ENCODE measurements around the gene S100A6. TPM values are rescaled to one million over a fixed set of nuclear protein-coding genes. Genes with fewer than 3 reads are reported as not detected.

S100A6 gene
- total RNA-seq, 1 experiment from 2014 or later: 1,633 TPM

DNA sequence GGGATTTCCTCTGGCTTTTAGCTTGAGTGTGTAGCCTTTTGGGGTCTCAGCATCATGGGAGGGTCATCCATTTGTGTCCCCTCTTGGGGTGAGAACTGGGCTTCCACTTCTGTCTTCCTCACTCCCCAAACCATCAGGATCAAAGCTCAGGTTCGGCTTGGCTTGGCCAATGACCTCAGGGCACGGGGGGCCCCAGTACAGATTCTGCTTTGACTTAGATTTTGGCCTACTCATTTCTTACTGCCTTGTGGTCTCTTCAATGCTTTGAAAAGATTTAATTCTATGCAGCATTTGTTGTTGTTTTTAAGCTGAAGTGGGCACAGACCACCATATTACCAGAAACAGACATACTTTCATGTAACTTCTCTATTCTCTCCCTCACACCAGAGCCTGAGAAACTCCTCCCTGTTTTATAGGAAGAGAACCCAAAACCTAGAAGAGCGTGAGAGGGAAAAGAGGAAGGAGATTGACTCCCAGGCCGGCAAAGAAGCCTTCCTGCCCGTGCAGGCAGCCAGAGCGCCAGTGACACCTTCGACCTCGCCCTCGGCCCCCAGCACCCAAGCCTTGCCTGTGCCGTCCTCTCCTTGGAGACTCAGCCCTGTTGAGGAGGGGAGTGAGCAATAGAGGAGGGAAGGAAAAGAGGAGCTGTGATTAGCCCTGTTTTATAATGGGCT lies 15.2 kb upstream of the S100A6 start:
- ChIA-PET RAD21 (ENCODE audit: low non-redundant PET in 1 of 2, low total read pairs in 2 of 2, uncharacterized antibody in 2 of 2, unreplicated experiment in 2 of 2) (no interaction called here), CTCF (interaction anchor here (1.3 to 2.6 kb wide), 3 partner anchors 17 to 76 kb away, joined by 3 to 11 read pairs (median 5); partner anchors contain the start of gene S100A13), POLR2A (interaction anchor here (1.8 to 8.1 kb wide), 4 partner anchors 11 to 17 kb away, joined by 6 to 78 read pairs (median 8); partner anchors contain the start of genes S100A2 and S100A6)
- H3K36me3 ChIP-seq (ENCODE audit: control insufficient read depth in 1 of 2, insufficient read depth in 2 of 2, low read length in 2 of 2): no peaks in the 10 kb centered on the region
- ATAC-seq (no peak), DNase-seq (ENCODE audit: low read depth, low spot score) (no peak)
- intact Hi-C loops (cut with micrococcal nuclease): no loop called here
- H3K27me3 ChIP-seq (ENCODE audit: insufficient read depth, low read length): no peaks in the 10 kb centered on the region
- H3K9ac ChIP-seq (ENCODE audit: low read length): peak overlapping the region; percentile 81
- TF ChIP-seq CEBPB (IDR thresholded peaks at IDR 0.05; ENCODE audit: low read depth): no peak
- TF ChIP-seq, protein P1, sequence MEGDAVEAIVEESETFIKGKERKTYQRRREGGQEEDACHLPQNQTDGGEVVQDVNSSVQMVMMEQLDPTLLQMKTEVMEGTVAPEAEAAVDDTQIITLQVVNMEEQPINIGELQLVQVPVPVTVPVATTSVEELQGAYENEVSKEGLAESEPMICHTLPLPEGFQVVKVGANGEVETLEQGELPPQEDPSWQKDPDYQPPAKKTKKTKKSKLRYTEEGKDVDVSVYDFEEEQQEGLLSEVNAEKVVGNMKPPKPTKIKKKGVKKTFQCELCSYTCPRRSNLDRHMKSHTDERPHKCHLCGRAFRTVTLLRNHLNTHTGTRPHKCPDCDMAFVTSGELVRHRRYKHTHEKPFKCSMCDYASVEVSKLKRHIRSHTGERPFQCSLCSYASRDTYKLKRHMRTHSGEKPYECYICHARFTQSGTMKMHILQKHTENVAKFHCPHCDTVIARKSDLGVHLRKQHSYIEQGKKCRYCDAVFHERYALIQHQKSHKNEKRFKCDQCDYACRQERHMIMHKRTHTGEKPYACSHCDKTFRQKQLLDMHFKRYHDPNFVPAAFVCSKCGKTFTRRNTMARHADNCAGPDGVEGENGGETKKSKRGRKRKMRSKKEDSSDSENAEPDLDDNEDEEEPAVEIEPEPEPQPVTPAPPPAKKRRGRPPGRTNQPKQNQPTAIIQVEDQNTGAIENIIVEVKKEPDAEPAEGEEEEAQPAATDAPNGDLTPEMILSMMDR (IDR thresholded peaks at IDR 0.05 in 2 of 3, conservative IDR thresholded peaks at IDR 0.05 in 1 of 3; ENCODE audit: borderline replicate concordance in 1 of 3, insufficient read depth in 1 of 3, low read depth in 2 of 3, low read length in 2 of 3): no peak
- TF ChIP-seq EZH2phosphoT487 (IDR thresholded peaks at IDR 0.05; ENCODE audit: borderline replicate concordance): no peak
- H3K9me3 ChIP-seq (ENCODE audit: control insufficient read depth in 1 of 2, insufficient read depth in 1 of 2, low read depth in 1 of 2, low read length in 2 of 2): no peaks in the 10 kb centered on the region
- no TSS peak for BruUV-seq (replicated peaks)
- H3K79me2 ChIP-seq (ENCODE audit: insufficient read depth, low read length): no peaks in the 10 kb centered on the region
- peak overlapping the region; percentile 77 for H3K4me2 ChIP-seq (ENCODE audit: low read length)
- H3K27ac ChIP-seq (ENCODE audit: low read depth, low read length): no peak overlapping the region
- no peak overlapping the region for H2AFZ ChIP-seq (ENCODE audit: low read depth, low read length, poor library complexity, severe bottlenecking)
- H4K20me1 ChIP-seq (ENCODE audit: insufficient read depth): no peaks in the 10 kb centered on the region
- H3K9me2 ChIP-seq (ENCODE audit: insufficient read depth): no peaks in the 10 kb centered on the region
- H3K4me3 ChIP-seq (replicated peaks in 1 of 2; ENCODE audit: low read depth in 1 of 2, low read length in 2 of 2): no peak overlapping the region
- H3K4me1 ChIP-seq (ENCODE audit: control insufficient read depth in 1 of 2, insufficient read depth in 2 of 2, low read length in 2 of 2): peaks cover 59 to 84% of the 10 kb centered on the region in 2 experiments

DNA sequence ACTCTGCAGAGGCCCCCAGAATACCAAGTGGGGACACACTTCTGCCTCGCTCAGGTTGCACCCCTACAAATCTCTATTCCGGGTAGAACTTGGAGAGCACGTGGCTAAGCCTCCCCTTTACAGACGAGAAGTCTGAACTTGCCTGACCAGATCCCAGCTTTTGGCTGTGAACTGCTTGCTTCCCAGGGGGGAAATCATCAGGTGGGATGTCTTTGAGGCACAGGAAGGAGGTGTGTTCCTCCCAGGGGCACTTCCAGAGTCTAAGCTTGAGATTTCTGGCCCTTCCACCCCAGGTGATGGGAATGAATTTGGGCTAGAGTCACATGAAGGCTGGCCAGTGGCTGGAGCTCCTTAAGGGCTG lies 14.6 kb upstream of the S100A6 start:
- Histone ChIP-seq H3K79me2 (ENCODE audit: insufficient read depth, low read length) (peaks cover 2% of the 10 kb centered on the region; the same call in 1 of the 2 replicates), H3K4me2 (ENCODE audit: low read length) (peak overlapping the region; percentile 77), H3K9ac (ENCODE audit: low read length) (peak overlapping the region; percentile 81), H3K27me3 (ENCODE audit: insufficient read depth, low read length) (no peaks in the 10 kb centered on the region), H3K27ac (ENCODE audit: low read depth, low read length) (no peak overlapping the region; the same call in 1 of the 2 replicates), H3K9me3 (ENCODE audit: control insufficient read depth in 1 of 2, insufficient read depth in 1 of 2, low read depth in 1 of 2, low read length in 2 of 2) (no peaks in the 10 kb centered on the region), H3K9me2 (ENCODE audit: insufficient read depth) (no peaks in the 10 kb centered on the region), H3K4me1 (ENCODE audit: control insufficient read depth in 1 of 2, insufficient read depth in 2 of 2, low read length in 2 of 2) (peaks cover 65 to 90% of the 10 kb centered on the region in 2 experiments), H3K36me3 (ENCODE audit: control insufficient read depth in 1 of 2, insufficient read depth in 2 of 2, low read length in 2 of 2) (no peaks in the 10 kb centered on the region), H2AFZ (ENCODE audit: low read depth, low read length, poor library complexity, severe bottlenecking) (no peak overlapping the region), H3K4me3 (replicated peaks in 1 of 2; ENCODE audit: low read depth in 1 of 2, low read length in 2 of 2) (no peak overlapping the region), H4K20me1 (ENCODE audit: insufficient read depth) (no peaks in the 10 kb centered on the region)
- ChIA-PET RAD21 (ENCODE audit: low non-redundant PET in 1 of 2, low total read pairs in 2 of 2, uncharacterized antibody in 2 of 2, unreplicated experiment in 2 of 2) (no interaction called here), POLR2A (interaction anchor here (1.1 to 8.1 kb wide), 2 partner anchors 15 to 16 kb away, joined by 3 to 78 read pairs; partner anchors contain the start of gene S100A6), CTCF (interaction anchor here (2.6 kb wide), 1 partner anchor 16 kb away, joined by 11 read pairs; no protein-coding TSS in a partner anchor)
- DNase-seq (ENCODE audit: low read depth, low spot score) (no peak), ATAC-seq (no peak)
- no TSS peak for BruUV-seq (replicated peaks)
- intact Hi-C loops (cut with micrococcal nuclease): no loop called here
- no peak for TF ChIP-seq FOSL1 (IDR thresholded peaks at IDR 0.05; ENCODE audit: low read depth)
- no peak for TF ChIP-seq RAD21 (IDR thresholded peaks at IDR 0.05; ENCODE audit: low read depth)
- TF ChIP-seq, protein P2, sequence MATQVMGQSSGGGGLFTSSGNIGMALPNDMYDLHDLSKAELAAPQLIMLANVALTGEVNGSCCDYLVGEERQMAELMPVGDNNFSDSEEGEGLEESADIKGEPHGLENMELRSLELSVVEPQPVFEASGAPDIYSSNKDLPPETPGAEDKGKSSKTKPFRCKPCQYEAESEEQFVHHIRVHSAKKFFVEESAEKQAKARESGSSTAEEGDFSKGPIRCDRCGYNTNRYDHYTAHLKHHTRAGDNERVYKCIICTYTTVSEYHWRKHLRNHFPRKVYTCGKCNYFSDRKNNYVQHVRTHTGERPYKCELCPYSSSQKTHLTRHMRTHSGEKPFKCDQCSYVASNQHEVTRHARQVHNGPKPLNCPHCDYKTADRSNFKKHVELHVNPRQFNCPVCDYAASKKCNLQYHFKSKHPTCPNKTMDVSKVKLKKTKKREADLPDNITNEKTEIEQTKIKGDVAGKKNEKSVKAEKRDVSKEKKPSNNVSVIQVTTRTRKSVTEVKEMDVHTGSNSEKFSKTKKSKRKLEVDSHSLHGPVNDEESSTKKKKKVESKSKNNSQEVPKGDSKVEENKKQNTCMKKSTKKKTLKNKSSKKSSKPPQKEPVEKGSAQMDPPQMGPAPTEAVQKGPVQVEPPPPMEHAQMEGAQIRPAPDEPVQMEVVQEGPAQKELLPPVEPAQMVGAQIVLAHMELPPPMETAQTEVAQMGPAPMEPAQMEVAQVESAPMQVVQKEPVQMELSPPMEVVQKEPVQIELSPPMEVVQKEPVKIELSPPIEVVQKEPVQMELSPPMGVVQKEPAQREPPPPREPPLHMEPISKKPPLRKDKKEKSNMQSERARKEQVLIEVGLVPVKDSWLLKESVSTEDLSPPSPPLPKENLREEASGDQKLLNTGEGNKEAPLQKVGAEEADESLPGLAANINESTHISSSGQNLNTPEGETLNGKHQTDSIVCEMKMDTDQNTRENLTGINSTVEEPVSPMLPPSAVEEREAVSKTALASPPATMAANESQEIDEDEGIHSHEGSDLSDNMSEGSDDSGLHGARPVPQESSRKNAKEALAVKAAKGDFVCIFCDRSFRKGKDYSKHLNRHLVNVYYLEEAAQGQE (IDR thresholded peaks at IDR 0.05; ENCODE audit: low read depth): no peak
- TF ChIP-seq EZH2 (IDR thresholded peaks at IDR 0.05): no peak
- no peak for TF ChIP-seq POLR2AphosphoS5 (IDR thresholded peaks at IDR 0.05; ENCODE audit: low read depth, low read length)
- no peak for TF ChIP-seq SIN3A (IDR thresholded peaks at IDR 0.05; ENCODE audit: low read depth)
- TF ChIP-seq JUND (IDR thresholded peaks at IDR 0.05): no peak
- no peak for TF ChIP-seq EZH2phosphoT487 (IDR thresholded peaks at IDR 0.05; ENCODE audit: borderline replicate concordance)
- TF ChIP-seq, protein P3, sequence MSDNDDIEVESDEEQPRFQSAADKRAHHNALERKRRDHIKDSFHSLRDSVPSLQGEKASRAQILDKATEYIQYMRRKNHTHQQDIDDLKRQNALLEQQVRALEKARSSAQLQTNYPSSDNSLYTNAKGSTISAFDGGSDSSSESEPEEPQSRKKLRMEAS (IDR thresholded peaks at IDR 0.05): no peak
- no peak for TF ChIP-seq SRF (IDR thresholded peaks at IDR 0.05; ENCODE audit: low read depth)
- TF ChIP-seq ZNF274 (IDR thresholded peaks at IDR 0.05; ENCODE audit: low read depth, low read length): no peak
- TF ChIP-seq CEBPB (IDR thresholded peaks at IDR 0.05; ENCODE audit: low read depth): no peak
- TF ChIP-seq, protein P4, sequence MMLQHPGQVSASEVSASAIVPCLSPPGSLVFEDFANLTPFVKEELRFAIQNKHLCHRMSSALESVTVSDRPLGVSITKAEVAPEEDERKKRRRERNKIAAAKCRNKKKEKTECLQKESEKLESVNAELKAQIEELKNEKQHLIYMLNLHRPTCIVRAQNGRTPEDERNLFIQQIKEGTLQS (IDR thresholded peaks at IDR 0.05): no peak

Data from HCT116 (cell line).